HG03103 (cell line): ENCODE results near the gene CNGA4.
"Not testable (repeated sequence)": the region's sequence is repeated elsewhere in the genome, so short reads cannot be mapped to it uniquely, and the experiment has no call there.

Experiments used
- ATAC-seq: cut with Tn5 transposase; IDR thresholded peaks from one replicate; pipeline ENCODE4 v1.9.1; 2021; ENCODE audit warnings: low read depth; ENCODE audit not compliant: unreplicated experiment

CNGA4 gene

DNA sequence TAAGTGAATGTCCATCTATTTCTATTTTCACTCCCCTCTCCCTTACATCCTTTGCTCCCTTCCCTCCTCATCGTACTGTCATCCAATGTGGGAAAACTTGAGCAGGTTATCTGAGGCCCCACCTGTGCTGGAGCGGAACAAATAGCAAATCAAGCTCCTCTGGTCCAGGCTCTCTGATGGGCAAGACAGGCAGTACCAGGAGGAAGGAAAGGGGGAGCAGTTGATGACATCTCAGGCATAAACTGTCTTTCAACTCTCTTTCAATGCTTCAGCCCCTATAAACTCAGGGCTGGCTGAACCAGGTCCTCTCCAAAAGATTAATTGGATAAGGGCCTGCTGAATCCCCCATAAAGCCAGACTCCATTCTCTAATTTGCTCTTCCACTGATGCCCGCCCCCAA is 19.3 kb downstream of the CNGA4 start:
- ATAC-seq: no peak

DNA sequence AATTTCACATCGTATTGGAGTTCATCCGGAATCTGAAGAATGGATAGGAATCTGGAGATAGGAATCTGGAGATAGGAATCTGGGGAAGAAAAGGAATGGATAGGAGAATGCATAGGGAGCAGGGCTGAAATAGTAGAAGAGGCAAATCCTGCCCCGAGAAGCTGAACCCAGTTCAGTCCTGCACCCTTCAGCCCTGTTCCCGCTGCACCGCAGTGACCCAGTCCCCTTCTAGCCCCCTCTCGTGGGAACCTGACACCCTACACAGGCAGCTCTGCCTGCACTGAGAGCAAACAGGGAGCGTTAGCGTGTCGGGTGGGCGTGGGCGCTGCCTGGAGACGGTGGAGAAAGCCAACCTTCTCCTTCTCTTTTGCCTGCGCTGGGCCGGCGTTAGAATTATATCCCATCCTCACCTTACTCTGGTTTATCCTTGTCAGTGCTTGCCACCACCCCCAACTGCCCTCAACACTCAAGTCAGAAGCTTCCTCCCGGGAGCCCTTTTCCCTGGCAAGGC is 19.7 kb downstream of the CNGA4 start:
- no peak for ATAC-seq

GRCh38 chr11:6260207-6260726 is 21.4 kb downstream of the CNGA4 start:
- no peak for ATAC-seq

DNA sequence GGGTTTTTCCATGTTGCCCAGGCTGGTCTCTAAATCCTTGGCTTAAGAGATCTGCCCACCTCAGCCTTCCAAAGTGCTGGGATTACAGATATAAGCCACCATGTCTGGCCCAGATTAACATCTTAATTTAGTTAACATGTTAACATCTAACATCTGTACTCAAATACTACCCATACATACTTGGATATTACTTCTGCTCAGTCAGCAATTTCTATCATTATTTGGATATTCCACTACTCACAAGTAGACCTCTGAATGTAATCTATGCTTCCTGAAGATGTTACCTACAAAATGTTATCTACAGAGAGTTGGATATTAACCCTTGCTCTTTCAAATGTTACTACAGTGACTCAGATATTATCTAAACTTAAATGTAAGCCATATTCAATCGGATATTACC is 24.8 kb downstream of the CNGA4 start:
- ATAC-seq: no peak

DNA sequence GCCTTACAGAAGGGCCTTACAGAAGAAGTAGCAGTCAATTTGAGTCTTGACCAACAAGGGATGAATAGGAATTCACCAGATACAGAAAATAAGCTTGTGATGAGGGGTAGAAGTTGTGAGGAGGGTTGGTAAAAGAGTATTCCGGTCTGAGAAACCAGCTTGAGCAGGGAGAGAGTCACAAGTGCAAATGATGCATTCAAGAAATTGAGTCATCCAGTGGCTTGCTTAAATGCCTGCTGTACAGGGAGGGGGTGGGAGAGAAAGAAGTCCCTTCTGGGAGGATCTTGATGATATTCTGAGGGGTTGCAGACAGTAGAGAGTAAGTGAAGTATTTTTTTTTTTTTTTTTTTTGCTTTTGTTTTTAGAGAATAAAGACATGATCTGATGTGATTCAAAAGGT is 29.9 kb downstream of the CNGA4 start:
- no peak for ATAC-seq

- no peak for ATAC-seq
Measured at GRCh38 chr11:6269994-6270393, 31.1 kb downstream of the CNGA4 start.

GRCh38 chr11:6270584-6271246 is 31.8 kb downstream of the CNGA4 start:
- ATAC-seq: no peak

GRCh38 chr11:6271598-6271997 is 32.7 kb downstream of the CNGA4 start:
- ATAC-seq: no peak

GRCh38 chr11:6273188-6273587 is 34.3 kb downstream of the CNGA4 start:
- no peak for ATAC-seq

GRCh38 chr11:6280809-6281208 is 41.9 kb downstream of the CNGA4 start:
- ATAC-seq: not testable (repeated sequence)

GRCh38 chr11:6283453-6284023 is 44.6 kb downstream of the CNGA4 start:
- ATAC-seq: no peak

GRCh38 chr11:6284250-6284649 is 45.4 kb downstream of the CNGA4 start:
- ATAC-seq: no peak

DNA sequence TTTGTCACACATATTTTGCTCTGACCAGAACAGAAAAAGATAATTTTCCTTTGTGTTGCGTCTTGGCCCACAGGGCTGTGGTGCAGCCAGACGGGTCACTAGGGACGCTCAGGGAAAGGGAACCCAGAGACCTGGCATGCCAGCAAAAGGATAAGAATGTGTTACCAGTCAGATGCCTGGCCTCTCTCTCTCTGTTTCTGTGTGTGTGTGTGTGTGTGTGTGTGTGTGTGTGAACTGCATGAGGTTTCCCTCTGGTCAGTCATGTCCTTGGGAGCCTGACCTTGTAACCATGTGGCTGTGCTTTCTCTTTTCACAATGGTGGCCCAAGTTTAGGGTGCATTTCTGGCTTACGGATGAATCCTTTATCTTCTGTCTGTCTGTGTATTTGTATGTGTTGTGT is 46.1 kb downstream of the CNGA4 start:
- no peak for ATAC-seq
